Endothelial cell of umbilical vein (primary cell): Measurements from ENCODE around the gene MR1. TPM values are rescaled to one million over a fixed set of nuclear protein-coding genes. Genes with fewer than 3 reads are reported as not detected.

Experiments
- BruUV-seq: library from RNA; stranded (reverse); fragments of 400-500 nt; replicated peaks from 2 replicates; lab custom pipeline; 2021; lab: Mats Ljungman, UMichigan
- CTCF ChIA-PET: fragments of 300-600, 350-600 bp; sonication (Branson Sonifier 250); formaldehyde crosslinking; loops from one replicate; lab custom pipeline; 2021; ENCODE audit warnings: antibody characterized with exemption, inconsistent platforms; lab: Charles Lee
- POLR2A ChIA-PET: fragments of 300-600, 350-600 bp; sonication (Branson Sonifier 250); formaldehyde crosslinking; loops from one replicate; lab custom pipeline; 2021; ENCODE audit warnings: antibody characterized with exemption, inconsistent platforms; lab: Charles Lee
- DNase-seq: peaks from one replicate; pipeline ENCODE4 v3.0.0-alpha.2; 2011; ENCODE audit warnings: low read depth, low spot score
- FAIRE-seq: peaks from 2 replicates; lab custom pipeline; 2011; peaks lifted over from hg19 to GRCh38; lab: Jason Lieb, UNC
- H2AFZ ChIP-seq: 2 replicates; pipeline ENCODE4 v1.6.0; 2012; ENCODE audit warnings: low read depth, low read length, control low read depth, inconsistent platforms
- H3K27ac ChIP-seq: 2 replicates; pipeline ENCODE4 v1.5.1; 2011; ENCODE audit warnings: low read depth, mild to moderate bottlenecking, control low read depth, low read length, moderate library complexity; ENCODE audit not compliant: insufficient read depth
- H3K27me3 ChIP-seq, 2 experiments: 2 replicates each; pipeline versions ENCODE4 v1.6.0 to v1.6.1; 2011; ENCODE audit warnings: low read length in 2 of 2, mixed read lengths in 1 of 2; ENCODE audit not compliant: control insufficient read depth in 2 of 2, insufficient read depth in 2 of 2
- H3K36me3 ChIP-seq, 2 experiments: 2 replicates in 1 of 2; 3 replicates in 1 of 2; pipeline ENCODE4 v1.5.1; 2011; ENCODE audit warnings: low read length in 2 of 2, mild to moderate bottlenecking in 1 of 2, moderate library complexity in 1 of 2; ENCODE audit not compliant: control insufficient read depth in 2 of 2, insufficient read depth in 2 of 2; ENCODE audit errors: extremely low read depth in 1 of 2
- H3K4me1 ChIP-seq: 3 replicates; pipeline ENCODE4 v1.5.1; 2011; ENCODE audit warnings: mild to moderate bottlenecking, low read length; ENCODE audit not compliant: control insufficient read depth, insufficient read depth; ENCODE audit errors: extremely low read depth
- H3K4me2 ChIP-seq: 2 replicates; pipeline ENCODE4 v1.6.1; 2011; ENCODE audit warnings: low read length, control low read depth, mixed read lengths; ENCODE audit not compliant: insufficient read depth
- H3K4me3 ChIP-seq, 3 experiments: fragments of 200-600 bp in 1 of 3; sonication (generic), shearing (Covaris generic) in 1 of 3; replicated peaks in 1 of 3; 2 replicates each; pipeline ENCODE4 v1.5.1; 2011 to 2016; ENCODE audit warnings: control low read depth in 3 of 3, low read length in 3 of 3, mild to moderate bottlenecking in 2 of 3, inconsistent platforms in 1 of 3, low read depth in 1 of 3, moderate library complexity in 1 of 3; ENCODE audit not compliant: insufficient read depth in 1 of 3
- H3K79me2 ChIP-seq: 2 replicates; pipeline ENCODE4 v1.6.0; 2012; ENCODE audit warnings: low read length, inconsistent platforms; ENCODE audit not compliant: control insufficient read depth, insufficient read depth
- H3K9ac ChIP-seq: replicated peaks from 2 replicates; pipeline ENCODE3; 2011; ENCODE audit warnings: low read length, control low read depth; ENCODE audit not compliant: insufficient read depth; ENCODE audit errors: extremely low read depth
- H3K9me1 ChIP-seq: replicated peaks from 3 replicates; pipeline ENCODE4 v1.6.0; 2011; ENCODE audit warnings: mild to moderate bottlenecking, low read length; ENCODE audit not compliant: control insufficient read depth, insufficient read depth; ENCODE audit errors: extremely low read depth
- H3K9me3 ChIP-seq: replicated peaks from 2 replicates; pipeline ENCODE4 v1.5.1; 2012; ENCODE audit warnings: low read length, inconsistent platforms; ENCODE audit not compliant: control insufficient read depth, insufficient read depth
- H4K20me1 ChIP-seq: replicated peaks from 2 replicates; pipeline ENCODE3; 2011; ENCODE audit warnings: mild to moderate bottlenecking, low read length; ENCODE audit not compliant: control insufficient read depth, insufficient read depth; ENCODE audit errors: extremely low read depth
- CTCF ChIP-seq, 2 donors: IDR thresholded peaks; 1 replicate in 1 of 2; 2 replicates in 1 of 2; pipeline ENCODE4 v1.5.1; 2011; ENCODE audit warnings: low read length in 2 of 2, mild to moderate bottlenecking in 2 of 2, moderate library complexity in 2 of 2, control low read depth in 1 of 2, inconsistent platforms in 1 of 2, low read depth in 1 of 2; ENCODE audit not compliant: insufficient read depth in 1 of 2; ENCODE audit errors: extremely low read depth in 1 of 2
- EZH2 ChIP-seq: IDR thresholded peaks from 2 replicates; pipeline ENCODE4 v1.6.1; 2012; ENCODE audit warnings: borderline replicate concordance, low read depth, mild to moderate bottlenecking, moderate library complexity, low read length, inconsistent platforms; ENCODE audit not compliant: severe bottlenecking
- FOS ChIP-seq: IDR thresholded peaks from 2 replicates; pipeline ENCODE4 v1.6.1; 2011; ENCODE audit warnings: mild to moderate bottlenecking, low read length, moderate library complexity, borderline replicate concordance; ENCODE audit not compliant: insufficient read depth
- GATA2 ChIP-seq: IDR thresholded peaks from 2 replicates; pipeline ENCODE4 v1.7.0; 2011; ENCODE audit warnings: low read depth, mild to moderate bottlenecking, moderate library complexity, mixed read lengths, low read length; ENCODE audit not compliant: insufficient read length, insufficient read depth
- JUN ChIP-seq: IDR thresholded peaks from 2 replicates; pipeline ENCODE4 v1.6.1; 2011; ENCODE audit warnings: borderline replicate concordance, low read depth; ENCODE audit not compliant: insufficient read length, insufficient read depth
- MAX ChIP-seq: IDR thresholded peaks from 2 replicates; pipeline ENCODE4 v1.6.1; 2011; ENCODE audit not compliant: insufficient read depth, insufficient read length
- MYC ChIP-seq: IDR thresholded peaks from one replicate; pipeline ENCODE4 v1.6.1; 2011; ENCODE audit warnings: mild to moderate bottlenecking, low read depth, low read length
- POLR2A ChIP-seq: IDR thresholded peaks from 2 replicates; pipeline ENCODE4 v1.6.1; 2012; ENCODE audit warnings: low read depth, mild to moderate bottlenecking, control low read depth, low read length
- POLR2AphosphoS5 ChIP-seq: IDR thresholded peaks from 2 replicates; pipeline ENCODE4 v1.6.1; 2012; ENCODE audit warnings: low read depth, mild to moderate bottlenecking, control low read depth, low read length, moderate library complexity; ENCODE audit not compliant: insufficient read depth
- dilution Hi-C: fragments of 300-500 bp; cut with MboI; formaldehyde crosslinking; loops from one replicate; pipeline ENCODE4 v1.15.0; 2019; ENCODE audit warnings: low sequenced_read_pairs; ENCODE audit not compliant: extremely low pct_ligation_motif_present
- intact Hi-C: fragments of 100-400 bp; cut with micrococcal nuclease; formaldehyde crosslinking; loops from one replicate; pipeline ENCODE4 v1.10.0; 2022
- polyA plus RNA-seq, 4 experiments: library from polyadenylated mRNA; depleted of rRNA in 3 of 4; stranded (reverse) in 3 of 4; unstranded in 1 of 4; fragments of >200 nt; gene quantifications; 2 replicates each; pipeline versions ENCODE4 v1.2.1 to v1.2.3, GENCODE V29; 2011 to 2012; ENCODE audit warnings: missing spikeins in 1 of 4
- total RNA-seq: library from RNA; stranded (reverse); gene quantifications from 2 replicates; pipeline ENCODE4 v1.2.3, GENCODE V29; 2021

The MR1 gene
- total and polyA plus RNA-seq, 2 donors (not counting 3 experiments of a cell fraction or from before 2014, with no cell fraction given) = 1.3 to 2.5 TPM

- no peak overlapping the region for H3K27ac ChIP-seq
- H2AFZ ChIP-seq = no peak overlapping the region
- no peak overlapping the region for H3K4me2 ChIP-seq
- BruUV-seq = no TSS peak
- intact Hi-C loops = no loop called here
- no peaks in the 10 kb centered on the region for H3K9me1 ChIP-seq
- H3K27me3 ChIP-seq = peaks cover 10 to 18% of the 10 kb centered on the region in 2 experiments
- no peak for DNase-seq
- ChIA-PET POLR2A (interaction anchor here (0.6 kb wide), 1 partner anchor 415 kb away, joined by 3 read pairs; no protein-coding TSS in a partner anchor), CTCF (interaction anchor here (1.2 kb wide), 1 partner anchor 175 kb away, joined by 3 read pairs; no protein-coding TSS in a partner anchor)
- dilution Hi-C loops = no loop called here
- H4K20me1 ChIP-seq = no peaks in the 10 kb centered on the region
- H3K4me3 ChIP-seq = no peak overlapping the region
- H3K79me2 ChIP-seq = no peaks in the 10 kb centered on the region
- no peaks in the 10 kb centered on the region for H3K9me3 ChIP-seq
- no peak for TF ChIP-seq CTCF (IDR thresholded peaks at IDR 0.05; ENCODE audit: extremely low read depth in 1 of 2, insufficient read depth in 1 of 2, low read depth in 1 of 2, low read length in 2 of 2)
- no peak for TF ChIP-seq MAX
- no peak for TF ChIP-seq MYC
- TF ChIP-seq POLR2AphosphoS5 = no peak
- TF ChIP-seq POLR2A = no peak
- TF ChIP-seq JUN = no peak
- no peak for TF ChIP-seq GATA2
- no peak for TF ChIP-seq EZH2
- no peak for TF ChIP-seq FOS
- no peak for FAIRE-seq
- no peaks in the 10 kb centered on the region for H3K4me1 ChIP-seq
- H3K9ac ChIP-seq = no peak overlapping the region
- H3K36me3 ChIP-seq = no peaks in the 10 kb centered on the region
Observed at GRCh38 chr1:181056560-181056959, 22.8 kb downstream of the MR1 start.
